Measurements from ENCODE around the gene RASGEF1C. TPM values are rescaled to one million over a fixed set of nuclear protein-coding genes. Genes with fewer than 3 reads are reported as not detected.

The RASGEF1C gene
- total and polyA plus RNA-seq, 4 donors, result 0.09 to 0.10 TPM; not detected in 2

DNA sequence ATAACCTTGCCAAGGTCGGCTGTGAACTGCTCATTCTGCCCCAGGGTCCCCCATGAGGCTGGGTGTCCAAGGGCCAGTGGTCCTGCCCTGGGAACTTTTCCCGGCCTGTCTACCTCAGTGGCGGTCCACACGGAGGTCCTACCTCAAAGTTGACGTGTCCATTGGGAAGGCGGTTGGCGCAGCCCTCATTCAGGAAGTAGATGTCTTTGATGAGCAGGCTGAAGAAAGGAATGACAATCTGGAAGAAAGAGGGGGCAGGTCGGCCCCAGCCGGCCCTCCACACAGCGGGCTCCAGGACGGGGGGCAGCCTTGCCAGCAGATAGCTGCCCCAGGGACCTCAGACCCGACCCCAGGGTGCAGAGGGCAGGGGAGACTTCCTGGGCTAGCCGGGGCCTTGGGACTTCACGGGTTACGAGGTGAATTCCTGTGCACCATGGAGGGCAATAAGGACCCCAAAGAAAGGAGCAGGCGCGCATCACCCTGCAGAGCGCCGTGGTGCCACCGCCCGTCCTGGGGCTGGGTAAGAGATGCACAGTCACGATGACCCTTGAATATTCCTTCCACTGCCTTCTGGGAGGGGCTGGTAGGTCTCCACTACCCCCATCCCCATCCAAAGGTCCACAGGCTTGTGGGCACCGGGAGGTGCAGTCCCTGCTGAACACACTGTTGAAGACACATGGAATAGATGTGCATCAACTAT lies 94.6 kb downstream of the RASGEF1C start (continued):
- TF ChIP-seq JUND (IDR thresholded peaks at IDR 0.05) (no peak), HNF4G (IDR thresholded peaks at IDR 0.05) (no peak), HNF4A (conservative IDR thresholded peaks at IDR 0.05) (no peak)
- TF ChIP-seq, protein P1, sequence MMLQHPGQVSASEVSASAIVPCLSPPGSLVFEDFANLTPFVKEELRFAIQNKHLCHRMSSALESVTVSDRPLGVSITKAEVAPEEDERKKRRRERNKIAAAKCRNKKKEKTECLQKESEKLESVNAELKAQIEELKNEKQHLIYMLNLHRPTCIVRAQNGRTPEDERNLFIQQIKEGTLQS (IDR thresholded peaks at IDR 0.05), result no peak
- TF ChIP-seq, protein P2, sequence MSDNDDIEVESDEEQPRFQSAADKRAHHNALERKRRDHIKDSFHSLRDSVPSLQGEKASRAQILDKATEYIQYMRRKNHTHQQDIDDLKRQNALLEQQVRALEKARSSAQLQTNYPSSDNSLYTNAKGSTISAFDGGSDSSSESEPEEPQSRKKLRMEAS (IDR thresholded peaks at IDR 0.05), result no peak

DNA sequence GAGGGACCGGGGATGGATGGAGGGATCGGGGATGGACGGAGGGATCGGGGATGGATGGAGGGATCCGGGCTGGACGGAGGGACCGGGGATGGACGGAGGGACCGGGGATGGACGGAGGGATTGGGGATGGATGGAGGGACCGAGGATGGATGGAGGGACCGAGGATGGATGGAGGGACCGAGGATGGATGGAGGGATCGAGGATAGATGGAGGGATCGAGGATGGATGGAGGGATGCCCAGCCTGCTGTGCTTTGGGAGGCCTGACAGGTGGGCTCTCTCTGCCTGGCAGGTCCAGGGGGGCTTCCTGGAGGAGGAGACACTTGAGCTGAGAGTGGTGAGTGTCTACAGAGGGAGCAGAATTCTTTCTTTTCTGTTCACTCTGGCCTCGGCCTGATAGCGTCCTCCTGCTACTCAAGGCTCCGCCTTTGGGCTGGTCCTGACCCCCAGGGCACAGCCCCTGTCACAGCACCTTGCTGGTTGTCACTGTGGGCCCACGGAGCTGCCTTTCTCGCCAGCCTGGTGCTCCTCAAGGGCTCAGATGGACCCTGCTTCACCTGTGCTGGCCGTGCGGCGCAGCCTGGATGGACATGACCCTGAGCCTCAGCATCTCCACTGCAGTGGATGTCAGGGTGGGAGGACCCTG lies 95.2 kb downstream of the RASGEF1C start:
- no peaks in the 10 kb centered on the region for H3K4me1 ChIP-seq (ENCODE audit: control insufficient read depth in 4 of 4, insufficient read depth in 4 of 4, low read length in 3 of 4)
- H3K9me3 ChIP-seq (ENCODE audit: control insufficient read depth in 4 of 4, low read length in 3 of 4), result no peaks in the 10 kb centered on the region
- H3K27me3 ChIP-seq (ENCODE audit: control insufficient read depth in 4 of 4, insufficient read depth in 4 of 4, low read length in 3 of 4), result no peaks in the 10 kb centered on the region
- no peak for DNase-seq (ENCODE audit: low spot score)
- H3K27ac ChIP-seq (ENCODE audit: low read depth in 1 of 2, low read length in 2 of 2), result no peak overlapping the region
- TF ChIP-seq HNF4A (conservative IDR thresholded peaks at IDR 0.05) (no peak), SP1 (IDR thresholded peaks at IDR 0.05) (no peak), TAF1 (conservative IDR thresholded peaks at IDR 0.05) (no peak), JUND (IDR thresholded peaks at IDR 0.05) (no peak), GABPA (IDR thresholded peaks at IDR 0.05 in 1 of 2, conservative IDR thresholded peaks at IDR 0.05 in 1 of 2) (no peak)
- TF ChIP-seq, protein P1 (IDR thresholded peaks at IDR 0.05), result no peak
- TF ChIP-seq, protein P3, sequence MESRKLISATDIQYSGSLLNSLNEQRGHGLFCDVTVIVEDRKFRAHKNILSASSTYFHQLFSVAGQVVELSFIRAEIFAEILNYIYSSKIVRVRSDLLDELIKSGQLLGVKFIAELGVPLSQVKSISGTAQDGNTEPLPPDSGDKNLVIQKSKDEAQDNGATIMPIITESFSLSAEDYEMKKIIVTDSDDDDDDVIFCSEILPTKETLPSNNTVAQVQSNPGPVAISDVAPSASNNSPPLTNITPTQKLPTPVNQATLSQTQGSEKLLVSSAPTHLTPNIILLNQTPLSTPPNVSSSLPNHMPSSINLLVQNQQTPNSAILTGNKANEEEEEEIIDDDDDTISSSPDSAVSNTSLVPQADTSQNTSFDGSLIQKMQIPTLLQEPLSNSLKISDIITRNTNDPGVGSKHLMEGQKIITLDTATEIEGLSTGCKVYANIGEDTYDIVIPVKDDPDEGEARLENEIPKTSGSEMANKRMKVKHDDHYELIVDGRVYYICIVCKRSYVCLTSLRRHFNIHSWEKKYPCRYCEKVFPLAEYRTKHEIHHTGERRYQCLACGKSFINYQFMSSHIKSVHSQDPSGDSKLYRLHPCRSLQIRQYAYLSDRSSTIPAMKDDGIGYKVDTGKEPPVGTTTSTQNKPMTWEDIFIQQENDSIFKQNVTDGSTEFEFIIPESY (IDR thresholded peaks at IDR 0.05), result no peak
- TF ChIP-seq, protein P4, sequence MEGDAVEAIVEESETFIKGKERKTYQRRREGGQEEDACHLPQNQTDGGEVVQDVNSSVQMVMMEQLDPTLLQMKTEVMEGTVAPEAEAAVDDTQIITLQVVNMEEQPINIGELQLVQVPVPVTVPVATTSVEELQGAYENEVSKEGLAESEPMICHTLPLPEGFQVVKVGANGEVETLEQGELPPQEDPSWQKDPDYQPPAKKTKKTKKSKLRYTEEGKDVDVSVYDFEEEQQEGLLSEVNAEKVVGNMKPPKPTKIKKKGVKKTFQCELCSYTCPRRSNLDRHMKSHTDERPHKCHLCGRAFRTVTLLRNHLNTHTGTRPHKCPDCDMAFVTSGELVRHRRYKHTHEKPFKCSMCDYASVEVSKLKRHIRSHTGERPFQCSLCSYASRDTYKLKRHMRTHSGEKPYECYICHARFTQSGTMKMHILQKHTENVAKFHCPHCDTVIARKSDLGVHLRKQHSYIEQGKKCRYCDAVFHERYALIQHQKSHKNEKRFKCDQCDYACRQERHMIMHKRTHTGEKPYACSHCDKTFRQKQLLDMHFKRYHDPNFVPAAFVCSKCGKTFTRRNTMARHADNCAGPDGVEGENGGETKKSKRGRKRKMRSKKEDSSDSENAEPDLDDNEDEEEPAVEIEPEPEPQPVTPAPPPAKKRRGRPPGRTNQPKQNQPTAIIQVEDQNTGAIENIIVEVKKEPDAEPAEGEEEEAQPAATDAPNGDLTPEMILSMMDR (IDR thresholded peaks at IDR 0.05; ENCODE audit: low read depth, low read length, missing input control), result no peak
- TF ChIP-seq, protein P5, sequence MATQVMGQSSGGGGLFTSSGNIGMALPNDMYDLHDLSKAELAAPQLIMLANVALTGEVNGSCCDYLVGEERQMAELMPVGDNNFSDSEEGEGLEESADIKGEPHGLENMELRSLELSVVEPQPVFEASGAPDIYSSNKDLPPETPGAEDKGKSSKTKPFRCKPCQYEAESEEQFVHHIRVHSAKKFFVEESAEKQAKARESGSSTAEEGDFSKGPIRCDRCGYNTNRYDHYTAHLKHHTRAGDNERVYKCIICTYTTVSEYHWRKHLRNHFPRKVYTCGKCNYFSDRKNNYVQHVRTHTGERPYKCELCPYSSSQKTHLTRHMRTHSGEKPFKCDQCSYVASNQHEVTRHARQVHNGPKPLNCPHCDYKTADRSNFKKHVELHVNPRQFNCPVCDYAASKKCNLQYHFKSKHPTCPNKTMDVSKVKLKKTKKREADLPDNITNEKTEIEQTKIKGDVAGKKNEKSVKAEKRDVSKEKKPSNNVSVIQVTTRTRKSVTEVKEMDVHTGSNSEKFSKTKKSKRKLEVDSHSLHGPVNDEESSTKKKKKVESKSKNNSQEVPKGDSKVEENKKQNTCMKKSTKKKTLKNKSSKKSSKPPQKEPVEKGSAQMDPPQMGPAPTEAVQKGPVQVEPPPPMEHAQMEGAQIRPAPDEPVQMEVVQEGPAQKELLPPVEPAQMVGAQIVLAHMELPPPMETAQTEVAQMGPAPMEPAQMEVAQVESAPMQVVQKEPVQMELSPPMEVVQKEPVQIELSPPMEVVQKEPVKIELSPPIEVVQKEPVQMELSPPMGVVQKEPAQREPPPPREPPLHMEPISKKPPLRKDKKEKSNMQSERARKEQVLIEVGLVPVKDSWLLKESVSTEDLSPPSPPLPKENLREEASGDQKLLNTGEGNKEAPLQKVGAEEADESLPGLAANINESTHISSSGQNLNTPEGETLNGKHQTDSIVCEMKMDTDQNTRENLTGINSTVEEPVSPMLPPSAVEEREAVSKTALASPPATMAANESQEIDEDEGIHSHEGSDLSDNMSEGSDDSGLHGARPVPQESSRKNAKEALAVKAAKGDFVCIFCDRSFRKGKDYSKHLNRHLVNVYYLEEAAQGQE (IDR thresholded peaks at IDR 0.05), result no peak
- 92% methylated on average over 23 of the region's 23 CpGs for WGBS
- no peaks in the 10 kb centered on the region for H3K36me3 ChIP-seq (ENCODE audit: control insufficient read depth in 4 of 4, insufficient read depth in 3 of 4, low read depth in 1 of 4, low read length in 3 of 4)
- H3K9ac ChIP-seq (ENCODE audit: low read depth in 1 of 2, low read length in 2 of 2), result no peak overlapping the region
- H3K4me3 ChIP-seq (ENCODE audit: low read depth in 1 of 3, low read length in 3 of 3), result no peak overlapping the region

All from liver (tissue), 9 donors.